Measurements from ENCODE around the gene SLC35B1.

- TF ChIP-seq REST (IDR thresholded peaks at IDR 0.05; ENCODE audit: insufficient read depth in 1 of 2, low read depth in 2 of 2, low read length in 2 of 2): no peak
- TF ChIP-seq POLR2AphosphoS5 (IDR thresholded peaks at IDR 0.05; ENCODE audit: low read depth, low read length): no peak
- no peak for TF ChIP-seq FOXP2 (optimal IDR thresholded peaks at IDR 0.05; ENCODE audit: borderline replicate concordance, extremely low read depth, extremely low read length, insufficient read depth)
Measured at GRCh38 chr17:49676276-49676868, 31.4 kb downstream of the SLC35B1 start.
